Glutamatergic neuron (in vitro differentiated cells): ENCODE data around the gene RFX8. TPM values are rescaled to one million over a fixed set of nuclear protein-coding genes. Genes with fewer than 3 reads are reported as not detected.
"Not testable (repeated sequence)": the region's sequence is repeated elsewhere in the genome, so short reads cannot be mapped to it uniquely, and the experiment has no call there.

Experiments used
- DNase-seq: peaks from one replicate; pipeline ENCODE4 v3.0.0; 2022
- H3K27ac Mint-ChIP-seq: one replicate; pipeline ENCODE4 v1.8.0; 2020; ENCODE audit warnings: mild to moderate bottlenecking, mixed read lengths, inconsistent platforms; ENCODE audit not compliant: unreplicated experiment
- H3K27me3 Mint-ChIP-seq: one replicate; pipeline ENCODE4 v1.8.0; 2020; ENCODE audit warnings: mild to moderate bottlenecking, moderate library complexity, mixed read lengths, inconsistent platforms; ENCODE audit not compliant: unreplicated experiment
- H3K36me3 Mint-ChIP-seq: one replicate; pipeline ENCODE4 v1.8.0; 2020; ENCODE audit warnings: mild to moderate bottlenecking, mixed read lengths, inconsistent platforms; ENCODE audit not compliant: unreplicated experiment
- H3K4me1 Mint-ChIP-seq: one replicate; pipeline ENCODE4 v1.8.0; 2020; ENCODE audit warnings: mild to moderate bottlenecking, low read depth, mixed read lengths, inconsistent platforms; ENCODE audit not compliant: unreplicated experiment
- H3K4me3 Mint-ChIP-seq: one replicate; pipeline ENCODE4 v1.8.0; 2020; ENCODE audit warnings: mild to moderate bottlenecking, mixed read lengths, inconsistent platforms; ENCODE audit not compliant: unreplicated experiment
- H3K9me3 Mint-ChIP-seq: one replicate; pipeline ENCODE4 v1.8.0; 2020; ENCODE audit warnings: mild to moderate bottlenecking, moderate library complexity, mixed read lengths, inconsistent platforms; ENCODE audit not compliant: unreplicated experiment
- CTCF ChIP-seq: fragments of 200-600 bp; sonication (generic); IDR thresholded peaks from one replicate; pipeline ENCODE4 v1.5.0; 2021; ENCODE audit not compliant: partially characterized antibody, unreplicated experiment
- total RNA-seq: library from RNA; stranded (reverse); fragmentation: NEBNext Ultra II Directional; extraction: Animal tissue kit (Norgen Biotek cat#: 25700); gene quantifications from one replicate; pipeline ENCODE4 v1.2.1, GENCODE V29; 2021; ENCODE audit not compliant: unreplicated experiment

The RFX8 gene
- total RNA-seq, 1 donor from 2014 or later, result 1.0 TPM

- Mint-ChIP-seq H3K27ac (no peak overlapping the region), H3K4me1 (peaks cover 12% of the 10 kb centered on the region), H3K27me3 (no peaks in the 10 kb centered on the region), H3K9me3 (peaks cover 2% of the 10 kb centered on the region), H3K36me3 (no peaks in the 10 kb centered on the region), H3K4me3 (no peak overlapping the region)
- no peak for DNase-seq
- no peak for TF ChIP-seq CTCF
These were observed 10.1 kb downstream of the RFX8 start for GRCh38 chr2:101464841-101465240.

GRCh38 chr2:101463911-101464641, 10.8 kb downstream of the RFX8 start:
- H3K4me1 Mint-ChIP-seq, result peaks cover 12% of the 10 kb centered on the region

GRCh38 chr2:101463421-101463820, 11.5 kb downstream of the RFX8 start:
- DNase-seq, result no peak
- H3K4me3 Mint-ChIP-seq, result no peak overlapping the region
- H3K36me3 Mint-ChIP-seq, result no peaks in the 10 kb centered on the region
- no peak overlapping the region for H3K27ac Mint-ChIP-seq
- H3K9me3 Mint-ChIP-seq, result peaks cover 2% of the 10 kb centered on the region
- no peak for TF ChIP-seq CTCF
- peaks cover 12% of the 10 kb centered on the region for H3K4me1 Mint-ChIP-seq
- H3K27me3 Mint-ChIP-seq, result no peaks in the 10 kb centered on the region

More at GRCh38 chr2:101463911-101464641, 10.8 kb downstream of the RFX8 start:
- H3K27ac Mint-ChIP-seq, result no peak overlapping the region
- H3K9me3 Mint-ChIP-seq, result peaks cover 2% of the 10 kb centered on the region
- no peaks in the 10 kb centered on the region for H3K36me3 Mint-ChIP-seq
- H3K4me3 Mint-ChIP-seq, result no peak overlapping the region
- no peaks in the 10 kb centered on the region for H3K27me3 Mint-ChIP-seq
- DNase-seq, result no peak
- TF ChIP-seq CTCF, result no peak

GRCh38 chr2:101461381-101461780, 13.5 kb downstream of the RFX8 start:
- Mint-ChIP-seq H3K9me3 (peaks cover 2% of the 10 kb centered on the region), H3K36me3 (no peaks in the 10 kb centered on the region), H3K4me3 (no peak overlapping the region), H3K4me1 (peaks cover 8% of the 10 kb centered on the region), H3K27ac (no peak overlapping the region), H3K27me3 (no peaks in the 10 kb centered on the region)
- no peak for TF ChIP-seq CTCF
- DNase-seq, result no peak

- not testable (repeated sequence) for H3K9me3 Mint-ChIP-seq, DNase-seq, H3K36me3 Mint-ChIP-seq, H3K4me3 Mint-ChIP-seq, H3K27me3 Mint-ChIP-seq, H3K4me1 Mint-ChIP-seq, H3K27ac Mint-ChIP-seq
These were observed 20.5 kb downstream of the RFX8 start for GRCh38 chr2:101454408-101454807.
